ENCODE measurements around the gene VARS1. TPM values are rescaled to one million over a fixed set of nuclear protein-coding genes. Genes with fewer than 3 reads are reported as not detected.
A peak's percentile ranks its signal among the peaks of the same experiment; 100 is the strongest.

VARS1 gene
- total RNA-seq, 1 experiment from 2014 or later = 132 TPM

GRCh38 chr6:31752739-31753319 is 42.7 kb downstream of the VARS1 start:
- Mint-ChIP-seq H3K4me1 (ENCODE audit: low read depth, unreplicated experiment) (no peaks in the 10 kb centered on the region), H3K36me3 (ENCODE audit: insufficient read depth, unreplicated experiment) (peaks cover 6% of the 10 kb centered on the region), H3K4me3 (ENCODE audit: unreplicated experiment) (no peak overlapping the region), H3K9me3 (ENCODE audit: unreplicated experiment) (no peaks in the 10 kb centered on the region), H3K27me3 (ENCODE audit: insufficient read depth, unreplicated experiment) (no peaks in the 10 kb centered on the region), H3K27ac (ENCODE audit: unreplicated experiment) (no peak overlapping the region)
- Histone ChIP-seq H3K4me3 (ENCODE audit: low read depth, low read length) (no peak overlapping the region), H3K27me3 (replicated peaks; ENCODE audit: control insufficient read depth, insufficient read depth, low read length) (no peaks in the 10 kb centered on the region), H3K36me3 (ENCODE audit: control insufficient read depth, insufficient read depth, low read length) (peaks cover 3% of the 10 kb centered on the region; the same call in 1 of the 2 replicates), H3K9me3 (no peaks in the 10 kb centered on the region), H3K4me1 (no peaks in the 10 kb centered on the region)
- BruUV-seq (replicated peaks) = no TSS peak
- no peak for TF ChIP-seq CTCF (IDR thresholded peaks at IDR 0.05; ENCODE audit: insufficient read depth in 1 of 2, low read depth in 1 of 2, low read length in 1 of 2, severe bottlenecking in 1 of 2, unreplicated experiment in 1 of 2)
- ChIA-PET CTCF (interaction anchor here (0.8 kb wide), 1 partner anchor 17 kb away, joined by 3 read pairs; no protein-coding TSS in a partner anchor), POLR2A (interaction anchor here (0.6 to 1.5 kb wide), 3 partner anchors 12 to 219 kb away, joined by 5 to 13 read pairs (median 5); partner anchors contain the start of genes LY6G5B and MSH5)
- intact Hi-C loops (cut with micrococcal nuclease; ENCODE audit: unreplicated experiment) = no loop called here
- no peak for DNase-seq

- ChIA-PET POLR2A (no interaction called here), CTCF (no interaction called here)
- no peak for DNase-seq
- intact Hi-C loops (cut with micrococcal nuclease; ENCODE audit: unreplicated experiment) = no loop called here
- peaks cover 6% of the 10 kb centered on the region for H3K4me1 Mint-ChIP-seq (ENCODE audit: low read depth, unreplicated experiment)
- no peak overlapping the region for H3K4me3 ChIP-seq (ENCODE audit: low read depth, low read length)
- H3K27me3 ChIP-seq (replicated peaks; ENCODE audit: control insufficient read depth, insufficient read depth, low read length) = no peaks in the 10 kb centered on the region
- no TSS peak for BruUV-seq (replicated peaks)
- H3K36me3 Mint-ChIP-seq (ENCODE audit: insufficient read depth, unreplicated experiment) = peaks cover 17% of the 10 kb centered on the region
- no peaks in the 10 kb centered on the region for H3K27me3 Mint-ChIP-seq (ENCODE audit: insufficient read depth, unreplicated experiment)
- H3K27ac Mint-ChIP-seq (ENCODE audit: unreplicated experiment) = no peak overlapping the region
- H3K9me3 Mint-ChIP-seq (ENCODE audit: unreplicated experiment) = no peaks in the 10 kb centered on the region
- TF ChIP-seq CTCF (IDR thresholded peaks at IDR 0.05; ENCODE audit: insufficient read depth in 1 of 2, low read depth in 1 of 2, low read length in 1 of 2, severe bottlenecking in 1 of 2, unreplicated experiment in 1 of 2) = no peak
- peaks cover 8% of the 10 kb centered on the region for H3K4me1 ChIP-seq
- H3K36me3 ChIP-seq (ENCODE audit: control insufficient read depth, insufficient read depth, low read length) = peaks cover 5% of the 10 kb centered on the region; the same call in 1 of the 2 replicates
- no peak overlapping the region for H3K4me3 Mint-ChIP-seq (ENCODE audit: unreplicated experiment)
- no peaks in the 10 kb centered on the region for H3K9me3 ChIP-seq
These were observed 45.0 kb downstream of the VARS1 start for GRCh38 chr6:31750411-31751022.

- no peaks in the 10 kb centered on the region for H3K9me3 Mint-ChIP-seq (ENCODE audit: unreplicated experiment)
- intact Hi-C loops (cut with micrococcal nuclease; ENCODE audit: unreplicated experiment) = no loop called here
- POLR2A ChIA-PET = interaction anchor here (0.5 kb wide), 1 partner anchor 78 kb away, joined by 3 read pairs; the partner anchor contains the start of gene HSPA1B
These were observed 46.1 kb downstream of the VARS1 start for GRCh38 chr6:31749301-31750036.

More at GRCh38 chr6:31749301-31750036, 46.1 kb downstream of the VARS1 start:
- Mint-ChIP-seq H3K27me3 (ENCODE audit: insufficient read depth, unreplicated experiment) (no peaks in the 10 kb centered on the region), H3K27ac (ENCODE audit: unreplicated experiment) (peak overlapping the region; percentile 33), H3K4me3 (ENCODE audit: unreplicated experiment) (no peak overlapping the region), H3K4me1 (ENCODE audit: low read depth, unreplicated experiment) (peaks cover 6% of the 10 kb centered on the region), H3K36me3 (ENCODE audit: insufficient read depth, unreplicated experiment) (peaks cover 22% of the 10 kb centered on the region)
- Histone ChIP-seq H3K4me1 (peaks cover 8% of the 10 kb centered on the region), H3K36me3 (ENCODE audit: control insufficient read depth, insufficient read depth, low read length) (peaks cover 5% of the 10 kb centered on the region; the same call in 1 of the 2 replicates), H3K4me3 (ENCODE audit: low read depth, low read length) (no peak overlapping the region), H3K27me3 (replicated peaks; ENCODE audit: control insufficient read depth, insufficient read depth, low read length) (no peaks in the 10 kb centered on the region), H3K9me3 (no peaks in the 10 kb centered on the region)
- no TSS peak for BruUV-seq (replicated peaks)
- CTCF ChIA-PET = interaction anchor here (0.6 kb wide), 1 partner anchor 18 kb away, joined by 8 read pairs; no protein-coding TSS in a partner anchor
- TF ChIP-seq CTCF (IDR thresholded peaks at IDR 0.05; ENCODE audit: insufficient read depth in 1 of 2, low read depth in 1 of 2, low read length in 1 of 2, severe bottlenecking in 1 of 2, unreplicated experiment in 1 of 2) = no peak
- DNase-seq = no peak

Data from Caco-2 (cell line).